HUES6 (cell line): ENCODE data around the gene ST7L.

ENCODE experiments used
- H3K27ac ChIP-seq: 2 replicates; pipeline ENCODE4 v1.7.0; 2013; ENCODE audit warnings: low read depth, mild to moderate bottlenecking, low read length, inconsistent platforms
- H3K27me3 ChIP-seq: 2 replicates; pipeline ENCODE4 v1.6.1; 2013; ENCODE audit warnings: low read length; ENCODE audit not compliant: control insufficient read depth, insufficient read depth
- H3K36me3 ChIP-seq: 2 replicates; pipeline ENCODE4 v1.6.1; 2013; ENCODE audit warnings: low read length; ENCODE audit not compliant: control insufficient read depth, insufficient read depth
- H3K4me1 ChIP-seq: 2 replicates; pipeline ENCODE4 v1.6.1; 2013; ENCODE audit warnings: low read length; ENCODE audit not compliant: control insufficient read depth, insufficient read depth
- H3K4me3 ChIP-seq: 2 replicates; pipeline ENCODE4 v1.5.1; 2013; ENCODE audit warnings: low read depth, low read length
- H3K9ac ChIP-seq: one replicate; pipeline ENCODE4 v1.6.1; 2013; ENCODE audit warnings: mild to moderate bottlenecking, low read length
- H3K9me3 ChIP-seq: 2 replicates; pipeline ENCODE4 v1.6.1; 2013; ENCODE audit warnings: low read depth, low read length; ENCODE audit not compliant: control insufficient read depth, insufficient read depth

Gene ST7L

DNA sequence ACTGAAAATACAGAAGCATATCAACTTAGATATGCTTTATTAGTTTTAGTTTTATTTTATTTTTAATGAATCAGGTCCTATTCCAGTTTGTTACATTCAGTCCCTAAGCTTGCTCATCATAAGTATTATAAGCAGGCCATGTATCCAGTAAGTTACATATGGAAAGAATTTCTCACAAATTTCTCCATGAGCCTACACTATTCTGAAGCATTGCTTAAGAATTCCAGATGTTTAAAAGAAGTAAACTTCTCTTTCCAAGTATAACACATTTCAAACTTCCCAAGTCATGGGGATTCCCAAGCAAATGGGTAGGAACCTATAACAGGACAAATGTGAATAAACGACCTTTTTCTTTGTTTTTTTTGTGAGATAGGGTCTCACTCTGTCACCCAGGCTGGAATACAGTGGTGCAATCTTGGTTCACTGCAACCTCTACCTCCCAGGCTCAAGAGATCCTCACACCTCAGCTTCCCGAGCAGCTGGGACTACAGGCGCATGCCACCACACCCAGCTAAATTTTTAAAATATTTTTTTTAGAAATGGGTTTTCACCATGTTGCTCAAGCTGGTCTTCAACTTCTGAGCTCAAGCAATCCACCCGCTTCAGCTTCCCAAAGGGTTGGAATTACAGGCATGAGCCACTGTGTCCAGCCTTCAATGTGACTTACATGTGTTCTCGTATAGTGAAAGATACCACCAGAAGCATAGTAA is 39.0 kb downstream of the ST7L start:
- H3K9me3 ChIP-seq: no peaks in the 10 kb centered on the region
- H3K9ac ChIP-seq: no peak overlapping the region
- H3K36me3 ChIP-seq: peaks cover 32% of the 10 kb centered on the region

DNA sequence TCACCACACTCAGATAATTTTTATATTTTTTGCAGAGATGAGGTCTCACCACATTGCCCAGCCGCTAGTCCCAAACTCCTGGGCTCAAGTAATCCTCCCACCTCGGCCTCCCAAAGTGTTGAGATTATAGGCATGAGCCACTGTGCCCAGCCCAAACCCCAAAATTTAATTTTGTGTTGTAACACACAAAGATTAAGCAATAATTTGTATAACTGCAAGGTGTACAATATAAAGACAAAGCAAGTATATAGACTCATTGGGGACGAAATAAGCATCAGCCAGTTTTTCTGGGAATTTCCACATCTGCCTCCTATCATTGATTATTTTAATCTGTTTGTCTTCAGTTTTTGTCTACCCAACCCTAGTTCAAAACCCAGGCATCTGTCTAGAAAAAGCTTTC is 42.7 kb downstream of the ST7L start:
- H3K27me3 ChIP-seq: no peaks in the 10 kb centered on the region
- H3K4me1 ChIP-seq: no peaks in the 10 kb centered on the region
- peaks cover 37% of the 10 kb centered on the region for H3K36me3 ChIP-seq
- H3K4me3 ChIP-seq: no peak overlapping the region
- no peak overlapping the region for H3K27ac ChIP-seq
- no peaks in the 10 kb centered on the region for H3K9me3 ChIP-seq
- no peak overlapping the region for H3K9ac ChIP-seq

More for the DNA sequence above, 39.0 kb downstream of the ST7L start:
- H3K4me1 ChIP-seq: no peaks in the 10 kb centered on the region
- H3K27ac ChIP-seq: no peak overlapping the region
- H3K27me3 ChIP-seq: no peaks in the 10 kb centered on the region
- no peak overlapping the region for H3K4me3 ChIP-seq

DNA sequence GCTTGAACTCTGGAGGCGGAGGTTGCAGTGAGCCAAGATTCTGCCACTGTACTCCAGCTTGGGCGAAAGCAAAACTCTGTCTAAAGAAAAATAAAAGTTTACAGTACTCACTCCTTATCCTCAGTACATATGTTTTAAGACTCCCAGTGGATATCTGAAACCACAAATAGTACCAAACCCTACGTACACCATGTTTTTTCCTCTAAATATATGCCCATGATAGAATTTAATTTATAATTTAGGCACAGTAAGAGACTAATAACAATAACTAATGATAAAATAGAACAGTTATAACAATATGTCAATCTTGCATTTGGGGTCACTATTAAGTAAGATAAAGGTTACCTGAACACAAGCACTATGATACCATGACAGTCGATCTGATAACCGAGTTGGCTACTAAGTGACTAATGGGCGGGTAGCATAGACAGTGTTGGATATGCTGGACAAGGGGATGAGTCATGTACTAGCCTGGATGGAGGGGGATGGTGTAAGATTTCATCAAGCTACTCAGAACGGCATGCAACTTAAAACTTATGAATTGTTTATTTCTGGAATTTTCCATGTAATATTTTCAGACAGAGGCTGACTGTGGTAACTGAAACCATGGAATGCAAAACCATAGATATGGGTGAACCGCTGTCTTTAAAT is 43.7 kb downstream of the ST7L start:
- H3K9me3 ChIP-seq: no peaks in the 10 kb centered on the region
- H3K27me3 ChIP-seq: no peaks in the 10 kb centered on the region
- no peak overlapping the region for H3K9ac ChIP-seq
- H3K4me3 ChIP-seq: no peak overlapping the region
- H3K27ac ChIP-seq: no peak overlapping the region
- H3K4me1 ChIP-seq: no peaks in the 10 kb centered on the region
- peaks cover 35% of the 10 kb centered on the region for H3K36me3 ChIP-seq

DNA sequence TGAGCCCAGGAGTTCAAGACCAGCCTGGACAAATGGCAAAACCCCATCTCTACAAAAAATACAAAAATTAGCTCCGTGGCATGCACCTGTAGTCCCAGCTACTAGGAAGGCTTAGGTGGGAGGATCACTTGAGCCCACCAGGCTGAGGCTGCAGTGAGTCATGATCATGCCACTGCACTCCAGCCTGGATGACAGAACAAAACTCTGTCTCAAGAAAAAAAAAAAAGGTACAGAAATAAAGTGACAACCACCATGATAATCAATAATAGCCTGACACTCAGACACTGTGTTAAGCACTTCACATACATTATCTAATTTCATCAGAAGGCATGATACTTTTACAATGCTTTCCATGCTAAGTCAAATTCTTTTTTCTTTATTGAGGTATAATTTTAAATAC is 53.1 kb downstream of the ST7L start:
- no peak overlapping the region for H3K27ac ChIP-seq
- no peaks in the 10 kb centered on the region for H3K4me1 ChIP-seq
- H3K9ac ChIP-seq: no peak overlapping the region
- H3K36me3 ChIP-seq: peaks cover 9% of the 10 kb centered on the region
- no peaks in the 10 kb centered on the region for H3K27me3 ChIP-seq
- H3K4me3 ChIP-seq: no peak overlapping the region
- H3K9me3 ChIP-seq: no peaks in the 10 kb centered on the region

DNA sequence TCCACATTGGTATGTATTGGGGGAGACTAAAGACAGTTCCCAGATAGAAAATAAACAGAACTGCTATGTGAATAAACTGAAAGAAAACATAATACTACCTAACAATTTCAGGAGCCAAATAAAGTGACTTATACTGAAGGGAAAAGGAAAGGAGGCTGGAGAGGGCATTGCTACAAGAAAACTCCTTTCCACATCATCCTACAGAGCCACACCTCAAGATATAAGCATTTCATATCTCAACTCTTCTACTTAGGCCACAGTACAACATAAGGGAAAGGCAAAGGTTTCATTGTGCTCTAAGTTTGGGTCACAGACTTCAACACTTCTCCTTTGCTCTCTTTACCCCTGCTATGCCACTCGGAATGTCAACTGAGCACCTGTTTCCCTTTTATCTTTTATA is 54.9 kb downstream of the ST7L start:
- Histone ChIP-seq H3K9ac (no peak overlapping the region), H3K4me1 (no peaks in the 10 kb centered on the region), H3K36me3 (peaks cover 6% of the 10 kb centered on the region), H3K4me3 (no peak overlapping the region), H3K27ac (no peak overlapping the region), H3K9me3 (no peaks in the 10 kb centered on the region), H3K27me3 (no peaks in the 10 kb centered on the region)

DNA sequence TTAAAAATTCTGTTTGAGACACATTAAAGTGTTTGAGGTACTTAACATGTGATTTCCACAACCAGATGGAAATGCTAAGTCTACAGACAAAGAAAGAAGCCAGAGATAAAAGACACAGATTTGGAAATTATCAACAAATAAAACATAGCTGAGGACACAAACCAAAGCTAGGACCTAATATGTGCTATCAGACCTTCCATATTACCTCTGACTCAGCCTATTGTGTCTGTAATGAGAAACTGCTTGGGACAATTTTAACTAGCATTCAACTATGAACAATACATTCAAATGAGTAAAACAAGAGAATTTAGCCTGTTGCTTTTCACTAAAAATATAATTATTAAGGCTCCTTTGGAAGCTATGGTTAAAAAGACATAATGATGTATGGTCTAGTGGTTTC is 55.6 kb downstream of the ST7L start:
- no peak overlapping the region for H3K9ac ChIP-seq
- H3K27me3 ChIP-seq: no peaks in the 10 kb centered on the region
- no peaks in the 10 kb centered on the region for H3K9me3 ChIP-seq
- H3K4me3 ChIP-seq: no peak overlapping the region
- H3K36me3 ChIP-seq: peaks cover 3% of the 10 kb centered on the region
- no peaks in the 10 kb centered on the region for H3K4me1 ChIP-seq
- H3K27ac ChIP-seq: no peak overlapping the region

DNA sequence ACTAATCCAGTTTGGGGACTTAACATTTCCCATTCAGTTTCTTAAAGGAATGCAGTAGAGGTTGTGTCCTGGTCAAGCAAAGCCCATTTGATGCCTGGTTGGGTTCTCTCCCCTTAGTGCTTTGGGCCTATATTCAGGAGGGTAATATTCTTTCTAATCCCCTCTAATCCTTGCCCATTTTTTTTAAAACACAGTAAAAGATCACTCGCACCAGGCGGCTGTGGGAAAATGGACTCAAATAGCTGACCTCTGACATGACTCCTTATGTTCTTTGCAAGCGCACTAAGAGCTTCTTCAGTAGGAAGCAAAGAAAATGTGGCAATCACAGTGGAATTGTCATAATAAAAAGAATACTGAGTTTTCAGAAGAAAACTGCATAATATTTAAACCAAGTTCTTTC is 60.3 kb downstream of the ST7L start:
- Histone ChIP-seq H3K9ac (no peak overlapping the region), H3K36me3 (no peaks in the 10 kb centered on the region), H3K4me1 (no peaks in the 10 kb centered on the region), H3K4me3 (no peak overlapping the region), H3K27me3 (no peaks in the 10 kb centered on the region), H3K9me3 (no peaks in the 10 kb centered on the region), H3K27ac (no peak overlapping the region)

DNA sequence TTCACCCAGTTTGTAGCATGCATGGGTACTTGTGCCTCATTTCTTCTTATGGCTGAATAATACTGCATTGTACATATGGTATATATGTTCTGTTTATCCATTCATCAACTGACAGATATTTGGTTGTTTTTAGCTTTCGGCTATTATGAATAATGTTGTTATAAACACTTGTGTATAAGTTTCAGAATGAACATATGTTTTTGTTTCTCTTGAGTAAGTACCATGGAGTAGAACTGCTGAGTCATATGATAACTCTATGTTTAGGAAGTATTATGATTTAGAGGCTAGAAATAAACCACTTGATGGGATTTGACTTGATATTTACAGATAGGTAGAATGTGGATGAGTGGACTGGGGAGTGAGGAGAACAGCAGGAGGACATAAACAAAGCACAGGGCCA is 61.6 kb downstream of the ST7L start:
- H3K4me3 ChIP-seq: no peak overlapping the region
- no peaks in the 10 kb centered on the region for H3K36me3 ChIP-seq
- no peaks in the 10 kb centered on the region for H3K27me3 ChIP-seq
- no peak overlapping the region for H3K9ac ChIP-seq
- no peaks in the 10 kb centered on the region for H3K4me1 ChIP-seq
- no peak overlapping the region for H3K27ac ChIP-seq
- no peaks in the 10 kb centered on the region for H3K9me3 ChIP-seq

DNA sequence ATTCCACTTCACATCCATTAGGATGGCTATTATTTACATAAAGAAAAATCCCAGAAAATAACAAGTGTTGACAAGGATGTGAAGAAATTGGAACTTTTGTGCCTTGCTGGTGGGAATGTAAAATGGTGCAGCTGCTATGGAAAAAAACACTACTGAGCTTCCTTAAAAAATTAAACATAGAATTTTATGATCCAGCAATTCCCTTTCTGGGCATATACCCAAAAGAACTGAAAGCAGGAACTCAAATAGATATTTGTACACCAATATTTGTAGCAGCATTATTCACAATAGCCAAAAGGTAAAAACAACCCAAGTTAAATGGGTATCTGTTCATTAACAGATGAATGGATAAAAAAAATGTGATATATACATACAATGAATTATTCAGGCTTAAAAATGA is 64.5 kb downstream of the ST7L start:
- Histone ChIP-seq H3K9me3 (no peaks in the 10 kb centered on the region), H3K27ac (no peak overlapping the region), H3K4me3 (no peak overlapping the region), H3K27me3 (no peaks in the 10 kb centered on the region), H3K9ac (no peak overlapping the region), H3K36me3 (no peaks in the 10 kb centered on the region), H3K4me1 (no peaks in the 10 kb centered on the region)

DNA sequence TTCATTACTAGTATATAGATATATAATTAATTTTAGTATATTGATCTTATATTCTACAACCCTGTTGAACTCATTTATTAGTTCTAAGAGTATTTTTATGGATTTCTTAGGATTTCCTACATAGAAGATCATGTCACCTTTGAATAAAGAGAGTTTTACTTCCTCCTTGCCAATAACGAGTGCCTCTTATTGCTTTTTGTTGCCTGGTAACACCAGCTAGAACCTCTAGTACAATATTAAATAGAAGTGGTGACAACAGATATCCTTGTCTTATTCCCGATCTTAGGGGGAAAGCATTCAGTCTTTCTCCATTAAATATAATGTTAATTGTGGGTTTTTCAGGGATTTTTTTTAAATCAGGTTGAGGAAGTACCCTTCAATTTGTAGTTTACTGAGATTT is 69.4 kb downstream of the ST7L start:
- Histone ChIP-seq H3K4me3 (no peak overlapping the region), H3K36me3 (no peaks in the 10 kb centered on the region), H3K27me3 (no peaks in the 10 kb centered on the region), H3K9ac (no peak overlapping the region), H3K27ac (no peak overlapping the region), H3K9me3 (no peaks in the 10 kb centered on the region), H3K4me1 (no peaks in the 10 kb centered on the region)

DNA sequence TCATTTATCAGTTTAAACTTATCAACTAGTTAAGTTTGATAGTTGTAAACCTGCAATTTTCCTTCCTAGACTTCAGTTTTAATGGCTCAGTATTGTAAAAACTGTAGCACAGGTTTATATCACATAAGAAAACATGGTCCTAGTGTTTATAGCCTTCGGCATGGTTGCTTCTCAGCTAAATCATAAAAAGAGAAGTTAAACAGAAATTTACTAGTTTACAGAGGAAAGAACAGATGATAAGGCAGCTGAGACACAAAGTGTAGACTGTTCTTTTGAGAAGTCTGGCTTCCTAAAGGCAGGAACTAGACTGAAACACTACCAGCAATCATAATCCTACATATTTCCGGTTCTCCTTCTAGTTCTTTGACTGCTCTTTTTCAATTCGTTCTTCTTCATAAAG is 70.4 kb downstream of the ST7L start:
- H3K4me3 ChIP-seq: no peak overlapping the region
- H3K4me1 ChIP-seq: no peaks in the 10 kb centered on the region
- no peak overlapping the region for H3K9ac ChIP-seq
- no peak overlapping the region for H3K27ac ChIP-seq
- H3K9me3 ChIP-seq: no peaks in the 10 kb centered on the region
- no peaks in the 10 kb centered on the region for H3K36me3 ChIP-seq
- no peaks in the 10 kb centered on the region for H3K27me3 ChIP-seq
